UCSD-AML1 (cell line): ENCODE measurements around the gene SUSD4.
"Not testable (repeated sequence)": the region's sequence is repeated elsewhere in the genome, so short reads cannot be mapped to it uniquely, and the experiment has no call there.

ENCODE experiments used
- DNase-seq: peaks from one replicate; lab custom pipeline; 2025; ENCODE audit not compliant: unreplicated experiment; lab: John Stamatoyannopoulos, UW

SUSD4 gene

GRCh38 chr1:223363856-223364684 lies at the start of gene SUSD4:
SUSD4 (minus strand) TSS chr1:223364176; CDS start chr1:223363425, 751 bp downstream.
- DNase-seq, result no peak

GRCh38 chr1:223413216-223413615 lies 49.2 kb upstream of the SUSD4 start:
- no peak for DNase-seq

- no peak for DNase-seq
These were observed 47.7 kb upstream of the SUSD4 start for GRCh38 chr1:223411710-223412109.

GRCh38 chr1:223411309-223411708 lies 47.3 kb upstream of the SUSD4 start:
- DNase-seq, result no peak

- no peak for DNase-seq
These were observed 46.1 kb upstream of the SUSD4 start for GRCh38 chr1:223410036-223410435.

GRCh38 chr1:223405507-223405906 lies 41.5 kb upstream of the SUSD4 start:
- no peak for DNase-seq

- no peak for DNase-seq
These were observed 39.3 kb upstream of the SUSD4 start for GRCh38 chr1:223403184-223403815.

- DNase-seq, result no peak
These were observed 38.8 kb upstream of the SUSD4 start for GRCh38 chr1:223402790-223403142.

- DNase-seq, result no peak
These were observed 38.2 kb upstream of the SUSD4 start for GRCh38 chr1:223401873-223402789.

GRCh38 chr1:223399393-223399792 lies 35.4 kb upstream of the SUSD4 start:
- not testable (repeated sequence) for DNase-seq

GRCh38 chr1:223394706-223395105 lies 30.7 kb upstream of the SUSD4 start:
- no peak for DNase-seq

- DNase-seq, result no peak
These were observed 30.3 kb upstream of the SUSD4 start for GRCh38 chr1:223394242-223394641.

- DNase-seq, result no peak
These were observed 29.6 kb upstream of the SUSD4 start, which contains the start of gene CCDC185 for GRCh38 chr1:223393275-223394214. CCDC185 (plus strand) TSS chr1:223393415; CDS start chr1:223393476, 61 bp downstream.

- DNase-seq, result no peak
These were observed 26.6 kb upstream of the SUSD4 start for GRCh38 chr1:223390618-223391017.

- no peak for DNase-seq
These were observed 22.0 kb upstream of the SUSD4 start for GRCh38 chr1:223386013-223386412.

GRCh38 chr1:223378754-223379153 lies 14.8 kb upstream of the SUSD4 start:
- DNase-seq, result no peak

- DNase-seq, result no peak
These were observed 10.2 kb upstream of the SUSD4 start for GRCh38 chr1:223374064-223374610.

- no peak for DNase-seq
These were observed 858 bp upstream of the SUSD4 start for GRCh38 chr1:223364685-223365382.

- DNase-seq, result no peak
These were observed 720 bp downstream of the SUSD4 start for GRCh38 chr1:223363057-223363855.
